HG03342 (cell line): ENCODE results near the gene EWSR1.

Experiments
- ATAC-seq: cut with Tn5 transposase; IDR thresholded peaks from one replicate; pipeline ENCODE4 v1.9.1; 2021; ENCODE audit warnings: mild to moderate bottlenecking, moderate library complexity; ENCODE audit not compliant: unreplicated experiment

EWSR1 gene

GRCh38 chr22:29302681-29303465 lies 34.8 kb downstream of the EWSR1 start:
- ATAC-seq: no peak

- no peak for ATAC-seq
Observed at GRCh38 chr22:29305836-29306174, 37.7 kb downstream of the EWSR1 start.

GRCh38 chr22:29306175-29306834 lies 38.2 kb downstream of the EWSR1 start, which contains the start of gene GAS2L1:
Gene GAS2L1, plus strand, starts transcription at chr22:29306650. Its CDS starts 1,456 bp downstream, at chr22:29308106.
- no peak for ATAC-seq

GRCh38 chr22:29306835-29307595 lies 38.9 kb downstream of the EWSR1 start:
- ATAC-seq: no peak

- no peak for ATAC-seq
Observed at GRCh38 chr22:29307596-29308147, 39.6 kb downstream of the EWSR1 start.

GRCh38 chr22:29308148-29308790 lies 40.2 kb downstream of the EWSR1 start:
- ATAC-seq: no peak

- no peak for ATAC-seq
Observed at GRCh38 chr22:29308791-29309262, 40.8 kb downstream of the EWSR1 start.

- no peak for ATAC-seq
Observed at GRCh38 chr22:29309332-29310064, 41.4 kb downstream of the EWSR1 start.

GRCh38 chr22:29310065-29310862 lies 42.2 kb downstream of the EWSR1 start:
- ATAC-seq: no peak

GRCh38 chr22:29310863-29311339 lies 42.8 kb downstream of the EWSR1 start:
- ATAC-seq: no peak

GRCh38 chr22:29311464-29312217 lies 43.6 kb downstream of the EWSR1 start:
- no peak for ATAC-seq

GRCh38 chr22:29312218-29313125 lies 44.4 kb downstream of the EWSR1 start:
- ATAC-seq: no peak

GRCh38 chr22:29313126-29313575 lies 45.1 kb downstream of the EWSR1 start:
- ATAC-seq: no peak

- ATAC-seq: no peak
Observed at GRCh38 chr22:29313576-29314466, 45.8 kb downstream of the EWSR1 start.

GRCh38 chr22:29314537-29315285 lies 46.6 kb downstream of the EWSR1 start:
- ATAC-seq: no peak
